Panc1 (cell line): ENCODE measurements around the gene PCDH1.

Experiments used
- CTCF ChIP-seq: fragments of 450-650 bp; IDR thresholded peaks from 2 replicates; pipeline ENCODE4 v1.5.1; 2017; ENCODE audit warnings: mild to moderate bottlenecking
- POLR2AphosphoS5 ChIP-seq: IDR thresholded peaks from 2 replicates; pipeline ENCODE4 v1.6.1; 2012; ENCODE audit warnings: mild to moderate bottlenecking, low read depth, low read length, moderate library complexity

GRCh38 chr5:141869040-141869439 is 9.2 kb downstream of the PCDH1 start:
- TF ChIP-seq CTCF (no peak), POLR2AphosphoS5 (no peak)
